Endometrial microvascular endothelial cells (primary cell): ENCODE data around the gene RAD51B. TPM values are rescaled to one million over a fixed set of nuclear protein-coding genes. Genes with fewer than 3 reads are reported as not detected.

Experiments used
- in situ Hi-C: cut with HindIII; loops from 2 replicates; pipeline ENCODE4 v1.10.0; 2017; ENCODE audit warnings: low sequenced_read_pairs, low pct_unique_long_range_greater_than_20kb; ENCODE audit errors: inconsistent ontology term
- total RNA-seq: library from RNA; depleted of rRNA; stranded (reverse); fragments of >200 nt; gene quantifications from one replicate; pipeline ENCODE4 v1.2.3, GENCODE V29; 2015; ENCODE audit errors: inconsistent ontology term

The RAD51B gene
- total RNA-seq, 1 donor from 2014 or later: 16.4 TPM

DNA sequence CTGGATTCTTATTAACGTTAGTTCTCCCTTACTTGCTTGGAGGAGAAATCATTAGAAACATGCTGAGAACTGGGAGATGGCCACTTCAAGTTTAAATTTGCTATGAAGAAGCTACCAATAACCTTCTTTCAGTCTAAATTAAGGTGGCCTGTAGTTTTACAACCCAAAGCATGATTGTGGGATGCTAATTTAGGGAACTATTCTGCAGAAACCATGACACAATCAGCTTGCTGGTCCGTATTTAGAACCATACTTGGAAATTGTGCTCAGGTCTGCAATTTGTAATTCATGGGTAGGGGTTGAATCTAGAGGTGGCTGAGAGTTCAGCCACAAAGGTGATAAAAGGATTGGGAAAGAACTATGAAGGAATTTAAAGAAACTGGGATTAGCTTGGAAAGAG lies 405.7 kb downstream of the RAD51B start:
- in situ Hi-C loops: no loop called here

DNA sequence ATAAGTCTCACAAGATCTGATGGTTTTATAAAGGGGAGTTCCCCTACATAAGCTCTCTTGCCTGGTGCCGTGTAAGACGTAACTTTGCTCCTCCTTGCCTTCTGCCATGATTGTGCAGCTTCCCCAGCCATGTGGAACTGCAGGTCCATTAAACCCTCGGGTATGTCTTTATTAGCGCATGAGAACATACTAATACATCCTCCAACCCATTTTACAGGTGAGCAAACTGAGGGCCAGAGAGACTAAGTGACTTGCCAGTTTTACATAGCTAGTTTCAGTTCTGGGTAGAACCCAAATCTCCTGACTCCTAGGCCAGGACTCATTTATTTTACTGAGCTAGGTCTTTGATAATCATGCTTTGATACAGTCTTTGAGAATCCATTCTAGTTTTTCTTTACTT lies 406.9 kb downstream of the RAD51B start:
- in situ Hi-C loops: no loop called here

DNA sequence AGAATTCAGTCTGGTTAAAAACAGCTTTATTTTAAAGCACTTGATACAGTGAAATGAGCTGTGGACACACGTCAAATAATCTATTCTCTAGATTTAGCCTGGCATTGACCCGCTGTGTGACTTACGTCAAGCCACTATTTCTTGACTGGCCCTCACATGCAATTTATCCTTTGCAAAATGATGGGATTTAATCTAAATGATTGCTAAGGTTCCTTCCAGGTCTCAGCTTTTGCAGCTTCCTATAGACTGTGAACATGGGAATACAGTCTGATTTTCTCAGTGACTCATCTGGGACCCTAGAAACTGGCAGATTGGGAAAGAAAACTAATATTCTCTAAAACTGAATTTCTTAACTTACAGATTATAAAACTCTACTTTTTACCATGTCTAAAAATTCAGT lies 409.1 kb downstream of the RAD51B start:
- in situ Hi-C loops: no loop called here

DNA sequence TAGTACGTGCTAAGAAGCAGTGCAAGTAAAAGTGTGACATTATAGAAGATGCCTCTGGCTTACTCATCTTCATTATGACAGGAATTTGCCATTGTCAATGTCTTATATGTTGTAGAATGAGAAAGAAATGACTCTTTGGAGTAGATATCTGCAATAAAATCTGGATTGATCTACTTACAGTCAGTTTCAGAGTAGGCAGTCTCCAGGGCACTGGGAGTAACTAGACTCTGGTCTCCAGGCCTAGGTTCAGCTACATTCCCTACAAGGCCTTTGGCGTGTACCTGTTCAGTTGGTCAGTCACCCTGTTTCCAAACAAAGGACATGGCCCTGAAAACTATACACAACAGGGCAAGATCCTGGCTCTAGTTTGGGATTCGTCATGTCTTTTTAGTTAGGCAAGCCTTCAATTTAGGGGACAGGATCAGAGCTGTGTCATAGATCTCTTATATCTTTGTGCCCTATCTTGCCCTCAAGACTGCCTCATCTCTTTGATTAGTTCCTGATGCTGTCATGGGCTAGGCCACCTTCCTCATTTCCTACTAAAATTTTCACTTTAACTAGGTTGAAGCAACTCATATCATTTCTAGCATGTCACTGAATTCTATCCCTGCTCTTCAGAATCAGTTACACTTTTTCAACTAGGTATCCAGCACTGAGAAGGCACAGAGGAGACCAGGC lies 410.0 kb downstream of the RAD51B start:
- in situ Hi-C loops: no loop called here

DNA sequence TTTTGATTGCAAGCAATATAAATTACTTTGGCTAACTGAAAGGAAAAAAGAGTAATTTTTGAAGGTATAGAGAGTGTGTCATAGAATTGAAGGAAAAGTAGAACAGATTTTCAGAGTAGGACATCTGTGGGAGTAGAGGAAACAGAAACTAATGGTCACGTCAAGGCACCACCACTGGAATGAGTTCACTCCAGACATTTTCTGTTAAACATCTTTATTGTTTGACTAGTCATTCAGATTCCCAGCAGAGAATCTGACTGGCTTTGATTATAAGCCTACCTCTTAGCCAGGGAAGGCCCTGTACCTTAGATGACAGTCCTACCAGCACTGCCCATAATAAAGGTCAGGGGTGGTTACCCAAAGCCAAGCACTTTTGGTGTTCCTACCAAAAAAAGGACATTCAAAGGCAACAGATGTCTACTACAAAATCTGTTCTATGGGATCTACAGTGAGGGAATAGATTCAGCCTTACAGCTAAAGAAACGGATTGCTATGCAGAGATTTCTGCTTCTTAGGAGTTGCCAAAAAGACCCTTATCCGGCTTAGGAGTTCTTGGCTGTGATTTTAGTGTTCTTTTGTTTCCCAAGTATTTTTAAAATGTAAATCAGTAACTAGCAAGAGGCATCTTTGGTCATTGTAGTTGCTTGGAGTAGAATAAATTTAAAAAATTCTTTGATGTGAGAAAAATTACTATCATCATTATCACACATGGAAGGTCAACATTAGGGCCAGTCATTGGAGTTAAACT lies 410.8 kb downstream of the RAD51B start:
- in situ Hi-C loops: no loop called here

DNA sequence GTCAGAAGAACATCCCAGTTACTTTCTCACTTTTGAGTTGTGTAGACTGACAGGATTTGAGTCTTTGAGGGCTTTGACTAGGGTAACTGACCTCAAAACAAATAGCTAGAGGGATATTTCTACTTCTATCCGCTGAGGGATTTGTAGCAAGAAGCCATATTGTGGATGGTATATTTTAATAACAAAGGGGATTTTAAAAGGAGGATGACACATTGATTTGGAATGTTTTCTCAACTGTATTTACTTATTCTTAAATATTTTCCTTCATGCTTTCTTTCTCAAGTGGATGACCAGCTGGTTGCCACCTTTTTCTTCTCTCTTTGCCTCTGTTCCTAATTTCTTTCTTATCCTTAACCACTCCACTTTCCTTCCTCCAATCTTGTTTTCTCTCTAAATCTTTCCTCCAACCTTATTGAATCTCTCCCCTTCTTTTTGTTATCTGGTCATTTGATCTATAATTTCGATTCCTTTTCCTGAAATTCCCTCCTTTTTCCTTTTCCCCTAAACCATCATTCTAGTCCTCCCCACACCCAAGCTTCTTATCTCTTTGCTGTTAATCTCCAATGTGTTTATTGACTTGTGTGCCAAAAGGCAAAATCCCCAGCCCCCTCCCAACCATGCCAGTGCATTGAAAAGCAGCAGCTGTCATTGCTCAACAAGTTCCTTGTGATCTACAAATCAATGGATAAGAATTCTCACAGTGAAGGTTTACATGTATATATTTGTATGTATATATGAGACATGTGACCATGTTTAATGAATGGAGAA lies 411.6 kb downstream of the RAD51B start:
- in situ Hi-C loops: no loop called here

DNA sequence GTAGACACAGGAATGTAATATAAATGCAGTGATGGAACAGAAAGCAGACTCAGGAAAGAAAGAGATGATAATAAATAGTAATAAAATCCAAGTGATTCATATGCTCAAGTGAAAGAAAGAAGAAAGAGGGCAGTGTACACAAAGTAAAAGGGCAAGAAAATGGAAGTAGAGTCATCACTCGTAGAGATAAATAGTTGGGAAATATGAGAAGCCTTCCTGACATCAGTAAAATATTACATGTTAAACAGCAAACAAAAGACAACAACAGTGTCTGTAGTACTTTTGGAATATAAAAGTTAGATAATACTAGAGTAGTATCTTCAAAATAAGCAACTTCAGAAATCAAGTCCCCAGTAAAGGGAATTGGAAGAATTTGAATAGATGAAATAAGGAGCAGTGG lies 412.3 kb downstream of the RAD51B start:
- in situ Hi-C loops: no loop called here

GRCh38 chr14:68232300-68233055 lies 412.9 kb downstream of the RAD51B start:
- in situ Hi-C loops: no loop called here

DNA sequence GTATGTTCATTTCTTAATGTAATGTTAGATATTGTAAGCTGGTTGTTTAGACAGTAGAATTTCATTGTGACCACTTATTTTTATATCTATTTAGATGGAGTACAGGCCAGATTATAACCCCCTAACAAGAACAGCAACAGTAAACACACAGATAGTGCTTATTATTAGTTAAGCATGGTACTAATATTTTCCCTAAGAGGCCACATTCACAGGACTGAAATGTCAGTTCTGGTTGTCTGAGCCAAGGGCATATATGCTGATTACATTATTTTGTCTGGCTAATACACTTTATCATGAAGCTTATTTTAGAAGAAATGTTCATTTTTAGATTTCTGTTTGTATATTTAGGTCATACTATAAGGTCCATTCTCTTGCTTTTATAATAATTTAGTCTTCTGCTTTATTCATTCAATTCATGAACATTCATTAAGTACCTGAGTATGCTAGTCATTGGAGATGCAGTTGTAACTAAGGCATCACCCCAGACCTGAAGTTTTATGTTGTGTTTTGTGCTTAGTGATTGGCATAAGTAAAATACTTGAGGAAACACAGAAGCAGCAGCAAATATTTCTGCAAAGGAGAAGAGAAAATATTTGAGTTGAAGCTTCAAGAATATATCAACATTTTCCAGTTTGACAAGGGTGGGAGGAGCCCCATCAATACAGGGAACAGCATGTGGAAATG lies 413.7 kb downstream of the RAD51B start:
- in situ Hi-C loops: no loop called here

- in situ Hi-C loops: no loop called here
These were observed 414.7 kb downstream of the RAD51B start for GRCh38 chr14:68234101-68234905.

DNA sequence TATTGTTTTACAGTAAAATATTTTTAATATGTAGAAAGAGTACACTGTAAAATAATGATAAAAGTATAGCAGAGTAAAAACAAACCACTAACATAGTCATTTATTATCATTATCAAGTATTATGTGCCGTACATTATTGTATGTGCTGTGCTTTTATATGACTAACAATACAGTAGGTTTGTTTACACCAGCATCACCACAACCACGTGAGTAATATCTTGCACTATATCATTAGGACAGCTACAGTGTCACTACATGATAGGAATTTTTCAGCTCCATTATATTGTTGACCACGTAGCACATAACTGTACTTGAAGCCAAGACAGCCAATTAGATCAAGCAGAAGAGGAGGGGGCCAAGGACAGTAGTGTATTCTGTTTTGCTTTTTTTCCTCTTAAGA lies 415.4 kb downstream of the RAD51B start:
- in situ Hi-C loops: no loop called here

GRCh38 chr14:68236582-68237458 lies 417.2 kb downstream of the RAD51B start:
- in situ Hi-C loops: no loop called here

GRCh38 chr14:68238551-68238950 lies 419.0 kb downstream of the RAD51B start:
- in situ Hi-C loops: no loop called here

DNA sequence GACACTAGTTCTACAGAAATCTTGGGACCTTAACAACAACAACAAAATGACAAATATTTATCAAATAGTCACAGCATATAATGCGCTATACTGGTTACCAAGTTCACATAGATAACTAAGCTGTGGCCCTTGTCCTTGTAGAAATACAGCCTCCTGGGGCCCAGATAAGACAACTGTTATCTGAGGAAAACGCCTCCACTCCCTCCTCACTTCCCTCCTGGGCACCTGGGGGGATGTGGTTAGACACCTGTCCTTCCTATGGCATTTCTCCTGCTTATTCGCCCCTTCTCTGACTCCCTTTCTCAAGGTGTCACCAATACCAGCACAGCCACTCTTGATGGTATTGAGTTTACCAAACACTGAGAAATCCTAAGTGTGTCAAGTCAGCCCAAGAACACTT lies 419.4 kb downstream of the RAD51B start:
- in situ Hi-C loops: no loop called here

DNA sequence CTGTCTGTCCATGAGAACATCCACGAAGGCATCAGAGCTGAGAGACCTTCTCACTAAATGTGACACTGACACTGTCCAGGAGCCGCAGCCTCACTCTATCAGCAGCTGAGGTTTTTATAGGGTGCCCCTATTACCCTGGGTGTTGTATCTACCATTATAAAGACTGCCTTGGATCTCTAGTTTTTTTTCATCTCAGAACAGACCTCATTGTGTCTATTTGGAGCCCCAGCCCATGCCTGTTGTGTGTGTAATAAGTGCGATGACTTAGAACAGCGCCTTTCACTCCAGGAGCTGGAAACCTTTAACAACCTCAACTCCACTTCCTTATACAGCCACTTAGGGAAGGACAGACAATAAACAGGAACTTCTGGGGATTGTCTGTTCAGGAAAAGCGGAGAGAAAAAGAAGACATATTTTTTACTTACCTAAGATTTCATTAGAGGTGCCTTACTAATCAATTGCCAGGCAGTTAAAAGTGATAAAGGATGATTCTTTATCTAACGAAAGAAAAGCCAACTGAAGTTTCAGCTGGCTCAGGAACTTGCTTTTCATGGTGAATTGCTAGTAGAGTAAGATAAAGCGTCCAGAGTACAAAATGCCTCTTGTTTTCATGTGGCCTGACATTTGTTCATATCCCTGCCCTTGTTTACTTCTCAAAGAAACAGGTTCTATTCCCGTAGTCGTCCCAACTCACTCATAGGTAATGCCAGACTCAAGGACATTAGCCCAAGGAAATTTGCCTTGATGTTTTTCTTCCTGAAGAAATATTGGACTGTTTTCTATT lies 420.6 kb downstream of the RAD51B start:
- in situ Hi-C loops: no loop called here

DNA sequence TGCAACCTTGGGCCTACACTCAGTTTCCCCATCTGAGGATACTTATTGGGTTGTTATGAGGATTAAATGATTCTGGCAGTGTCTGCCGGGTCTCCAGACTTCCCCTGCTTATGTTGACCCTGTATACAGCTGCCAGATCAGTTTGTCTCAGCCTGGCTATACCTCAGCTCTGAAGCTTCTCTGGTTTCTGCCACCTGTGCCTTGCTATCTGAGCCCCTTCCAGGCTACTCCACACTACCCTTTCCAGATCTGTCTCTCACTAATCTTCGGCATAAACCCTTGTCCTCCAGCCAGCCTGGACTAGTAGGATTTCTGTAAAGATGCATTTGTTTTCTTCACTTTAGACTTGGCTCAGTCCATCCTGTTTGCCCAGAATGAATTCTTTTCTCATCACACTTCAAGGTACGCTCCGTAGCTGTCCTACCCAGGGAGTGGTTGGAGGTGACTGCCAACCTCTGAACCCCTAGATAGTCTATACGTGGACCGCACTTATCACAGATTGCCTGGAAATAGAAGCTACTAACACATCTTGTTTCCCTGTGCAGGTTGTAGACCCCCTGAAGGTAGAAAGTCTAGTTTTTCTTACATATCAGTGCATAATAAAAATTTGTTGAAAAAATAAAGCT lies 422.4 kb downstream of the RAD51B start:
- in situ Hi-C loops: no loop called here
